HEK293 (cell line): ENCODE results near the gene PIM3.

Experiments
- CTCF ChIA-PET: fragments of 350-600 bp; formaldehyde crosslinking; extraction: SDS; loops from one replicate; lab custom pipeline; 2021; ENCODE audit warnings: antibody characterized with exemption; lab: Yijun Ruan, JAX
- POLR2A ChIA-PET: fragments of 300-600 bp; formaldehyde crosslinking; extraction: SDS; loops from one replicate; lab custom pipeline; 2020; ENCODE audit warnings: antibody characterized with exemption, inconsistent platforms; lab: Yijun Ruan, JAX
- H3K27ac ChIP-seq: fragments of 200-500 bp; sonication (Bioruptor generic); 2 replicates; pipeline ENCODE4 v1.5.1; 2014; ENCODE audit warnings: low read depth, low read length, control low read depth, inconsistent platforms; ENCODE audit errors: extremely low read depth
- H3K36me3 ChIP-seq, 2 experiments: fragments of 200-500 bp in 1 of 2; sonication (Bioruptor generic) in 1 of 2; 1 replicate in 1 of 2; 2 replicates in 1 of 2; pipeline ENCODE4 v1.5.1; 2014 to 2017; ENCODE audit warnings: inconsistent platforms in 2 of 2, low read length in 2 of 2; ENCODE audit not compliant: control insufficient read depth in 2 of 2, insufficient read depth in 1 of 2
- H3K4me1 ChIP-seq: fragments of 200-500 bp; sonication (Bioruptor generic); 2 replicates; pipeline ENCODE4 v1.5.1; 2014; ENCODE audit warnings: mild to moderate bottlenecking, low read length, inconsistent platforms; ENCODE audit not compliant: control insufficient read depth, insufficient read depth
- H3K4me3 ChIP-seq: 2 replicates; pipeline ENCODE4 v1.5.1; 2011; ENCODE audit warnings: low read depth, mild to moderate bottlenecking, control low read depth, low read length, moderate library complexity
- H3K9me3 ChIP-seq: fragments of 200-500 bp; sonication (Bioruptor generic); 2 replicates; pipeline ENCODE4 v1.5.1; 2014; ENCODE audit warnings: low read depth, low read length, inconsistent platforms; ENCODE audit not compliant: control insufficient read depth, insufficient read depth
- HIC1 ChIP-seq: fragments of 450-650 bp; formaldehyde crosslinking; IDR thresholded peaks from 2 replicates; pipeline ENCODE4 v1.5.1; 2016; ENCODE audit warnings: missing biosample characterization, missing genetic modification characterization
- PRDM6 ChIP-seq: fragments of 450-650 bp; formaldehyde crosslinking; IDR thresholded peaks from 2 replicates; pipeline ENCODE4 v1.5.1; 2017; ENCODE audit warnings: missing biosample characterization, missing genetic modification characterization
- SCRT1 ChIP-seq: fragments of 450-650 bp; formaldehyde crosslinking; IDR thresholded peaks from 2 replicates; pipeline ENCODE4 v1.5.1; 2016; ENCODE audit warnings: missing biosample characterization, missing genetic modification characterization, borderline replicate concordance
- ZBTB49 ChIP-seq: fragments of 450-650 bp; formaldehyde crosslinking; IDR thresholded peaks from 2 replicates; pipeline ENCODE4 v1.5.1; 2016; ENCODE audit warnings: missing biosample characterization, missing genetic modification characterization, low read depth
- ZFHX2 ChIP-seq: fragments of 450-650 bp; formaldehyde crosslinking; conservative IDR thresholded peaks from 2 replicates; pipeline ENCODE4 v1.5.1; 2016; ENCODE audit warnings: missing biosample characterization, missing genetic modification characterization
- ZIC2 ChIP-seq: fragments of 450-650 bp; formaldehyde crosslinking; IDR thresholded peaks from 2 replicates; pipeline ENCODE4 v1.5.1; 2016; ENCODE audit warnings: missing biosample characterization, missing genetic modification characterization
- ZNF157 ChIP-seq: fragments of 450-650 bp; formaldehyde crosslinking; IDR thresholded peaks from 2 replicates; pipeline ENCODE4 v1.5.1; 2016; ENCODE audit warnings: missing biosample characterization, missing genetic modification characterization
- ZNF19 ChIP-seq: fragments of 450-650 bp; formaldehyde crosslinking; IDR thresholded peaks from 2 replicates; pipeline ENCODE4; 2016; ENCODE audit warnings: missing biosample characterization, missing genetic modification characterization, low read depth
- ZNF223 ChIP-seq: fragments of 450-650 bp; formaldehyde crosslinking; IDR thresholded peaks from 2 replicates; pipeline ENCODE4 v1.5.1; 2016; ENCODE audit warnings: missing biosample characterization, missing genetic modification characterization
- ZNF280D ChIP-seq: fragments of 450-650 bp; formaldehyde crosslinking; IDR thresholded peaks from 2 replicates; pipeline ENCODE4 v1.5.1; 2016; ENCODE audit warnings: missing biosample characterization, missing genetic modification characterization
- ZNF341 ChIP-seq: fragments of 450-650 bp; formaldehyde crosslinking; IDR thresholded peaks from 2 replicates; pipeline ENCODE4; 2016; ENCODE audit warnings: low read depth, missing biosample characterization, missing genetic modification characterization
- ZNF394 ChIP-seq: fragments of 450-650 bp; formaldehyde crosslinking; IDR thresholded peaks from 2 replicates; pipeline ENCODE4 v1.5.1; 2016; ENCODE audit warnings: missing biosample characterization, missing genetic modification characterization, mild to moderate bottlenecking, moderate library complexity, borderline replicate concordance
- ZNF529 ChIP-seq: fragments of 450-650 bp; formaldehyde crosslinking; IDR thresholded peaks from 2 replicates; pipeline ENCODE4 v1.5.1; 2017; ENCODE audit warnings: missing genetic modification characterization, missing biosample characterization; ENCODE audit not compliant: insufficient replicate concordance
- ZNF585B ChIP-seq: fragments of 450-650 bp; formaldehyde crosslinking; IDR thresholded peaks from 2 replicates; pipeline ENCODE4 v1.5.1; 2016; ENCODE audit warnings: missing biosample characterization, missing genetic modification characterization
- ZNF785 ChIP-seq: fragments of 450-650 bp; formaldehyde crosslinking; IDR thresholded peaks from 2 replicates; pipeline ENCODE4 v1.5.1; 2016; ENCODE audit warnings: missing biosample characterization, missing genetic modification characterization

Gene PIM3

GRCh38 chr22:49995361-49996118, 35.0 kb downstream of the PIM3 start:
- no peaks in the 10 kb centered on the region for H3K4me1 ChIP-seq
- peak; percentile 25 for TF ChIP-seq ZFHX2 (tag by site-specific recombination)
- TF ChIP-seq HIC1 (tag by site-specific recombination) = peak; percentile 46; the same call in 1 of the 2 replicates
- no peak for TF ChIP-seq ZNF785 (tag by site-specific recombination)
- TF ChIP-seq PRDM6 (tag by site-specific recombination) = no peak
- no peak for TF ChIP-seq ZNF223 (tag by site-specific recombination)
- TF ChIP-seq SCRT1 (tag by site-specific recombination) = no peak
- TF ChIP-seq ZNF394 (tag by site-specific recombination) = no peak
- no peak for TF ChIP-seq ZNF529 (tag by site-specific recombination)
- TF ChIP-seq ZIC2 = peak; percentile 37
- TF ChIP-seq ZNF19 (tag by site-specific recombination) = no peak
- TF ChIP-seq ZNF585B (tag by site-specific recombination) = no peak
- no peak for TF ChIP-seq ZNF280D (tag by site-specific recombination)
- no peak for TF ChIP-seq ZNF157 (tag by site-specific recombination)
- TF ChIP-seq, all 188 proteins: peak for 3
- POLR2A ChIA-PET = interaction anchor here (2.4 kb wide), 1 partner anchor 36 kb away, joined by 5 read pairs; no protein-coding TSS in a partner anchor
- H3K9me3 ChIP-seq = no peaks in the 10 kb centered on the region
- H3K27ac ChIP-seq = no peak overlapping the region
- CTCF ChIA-PET = interaction anchor here (0.6 to 1.6 kb wide), 5 partner anchors 10 to 139 kb away, joined by 3 to 5 read pairs (median 4); no protein-coding TSS in a partner anchor
- no peaks in the 10 kb centered on the region for H3K36me3 ChIP-seq
- no peak overlapping the region for H3K4me3 ChIP-seq

GRCh38 chr22:49996119-49996517, 35.5 kb downstream of the PIM3 start:
- TF ChIP-seq ZNF341 (tag by site-specific recombination) (peak; percentile 89), ZBTB49 (no peak)
- TF ChIP-seq, all 188 proteins: peak for 1
- no peak overlapping the region for H3K4me3 ChIP-seq
- POLR2A ChIA-PET = interaction anchor here (2.4 kb wide), 1 partner anchor 37 kb away, joined by 5 read pairs; no protein-coding TSS in a partner anchor

More at GRCh38 chr22:49996119-49996517, 35.5 kb downstream of the PIM3 start:
- Histone ChIP-seq H3K36me3 (no peaks in the 10 kb centered on the region), H3K27ac (no peak overlapping the region), H3K4me1 (no peaks in the 10 kb centered on the region), H3K9me3 (no peaks in the 10 kb centered on the region)
- CTCF ChIA-PET = interaction anchor here (0.6 to 1.5 kb wide), 3 partner anchors 34 to 139 kb away, joined by 3 to 4 read pairs (median 3); no protein-coding TSS in a partner anchor
